IMR-90 (cell line): ENCODE measurements around the gene FBXO30. TPM values are rescaled to one million over a fixed set of nuclear protein-coding genes. Genes with fewer than 3 reads are reported as not detected.

Experiments
- ATAC-seq: fragments of 200-7000 bp; cut with Tn5 transposase; 2 replicates; pipeline ENCODE4 v1.9.1; 2020; ENCODE audit warnings: low read depth, mild to moderate bottlenecking, moderate library complexity
- BruUV-seq: library from RNA; stranded (reverse); fragments of 400-500 nt; replicated peaks from 2 replicates; lab custom pipeline; 2021; lab: Mats Ljungman, UMichigan
- CTCF ChIA-PET: fragments of 300-600 bp; formaldehyde crosslinking; extraction: SDS; loops from one replicate; lab custom pipeline; 2021; ENCODE audit warnings: antibody characterized with exemption; lab: Yijun Ruan, JAX
- POLR2A ChIA-PET: fragments of 300-600 bp; sonication (Branson Sonifier 250); formaldehyde crosslinking; loops from one replicate; lab custom pipeline; 2022; ENCODE audit warnings: antibody characterized with exemption; ENCODE audit not compliant: unreplicated experiment; lab: Charles Lee
- DNase-seq: peaks from one replicate; pipeline ENCODE4 v3.0.0; 2013
- H2AFZ ChIP-seq: replicated peaks from 2 replicates; pipeline ENCODE3; 2013; ENCODE audit warnings: low read length, mild to moderate bottlenecking; ENCODE audit not compliant: poor library complexity
- H2AK5ac ChIP-seq: 2 replicates; pipeline ENCODE4 v1.6.1; 2013; ENCODE audit warnings: low read depth, low read length, inconsistent platforms
- H2AK9ac ChIP-seq: replicated peaks from 2 replicates; pipeline ENCODE3; 2013; ENCODE audit warnings: mild to moderate bottlenecking, low read depth, low read length, moderate library complexity; ENCODE audit not compliant: poor library complexity
- H2BK120ac ChIP-seq: 2 replicates; pipeline ENCODE4 v1.6.1; 2013; ENCODE audit warnings: low read depth, low read length, inconsistent platforms
- H2BK15ac ChIP-seq: 3 replicates; pipeline ENCODE4 v1.6.1; 2013; ENCODE audit warnings: low read depth, low read length, inconsistent platforms
- H2BK20ac ChIP-seq: 2 replicates; pipeline ENCODE4 v1.6.1; 2013; ENCODE audit warnings: low read depth, mild to moderate bottlenecking, inconsistent platforms, low read length, moderate library complexity
- H2BK5ac ChIP-seq: 2 replicates; pipeline ENCODE4 v1.6.1; 2013; ENCODE audit warnings: mild to moderate bottlenecking, low read depth, low read length, inconsistent platforms; ENCODE audit not compliant: poor library complexity, severe bottlenecking
- H3K14ac ChIP-seq: replicated peaks from 2 replicates; pipeline ENCODE4 v1.6.1; 2013; ENCODE audit warnings: low read depth, low read length, inconsistent platforms
- H3K18ac ChIP-seq: 2 replicates; pipeline ENCODE4 v1.6.1; 2013; ENCODE audit warnings: low read depth, low read length, control low read depth
- H3K23ac ChIP-seq: 2 replicates; pipeline ENCODE4 v1.6.1; 2013; ENCODE audit warnings: low read depth, low read length, inconsistent platforms
- H3K27ac ChIP-seq: 2 replicates; pipeline ENCODE4 v1.5.1; 2013; ENCODE audit warnings: mild to moderate bottlenecking, control low read depth, low read length; ENCODE audit not compliant: insufficient read depth
- H3K27me3 ChIP-seq: 2 replicates; pipeline ENCODE4 v1.6.1; 2013; ENCODE audit warnings: low read length; ENCODE audit not compliant: control insufficient read depth, insufficient read depth
- H3K36me3 ChIP-seq: 2 replicates; pipeline ENCODE4 v1.6.1; 2013; ENCODE audit warnings: low read length, mixed read lengths; ENCODE audit not compliant: control insufficient read depth, insufficient read depth
- H3K4ac ChIP-seq: 2 replicates; pipeline ENCODE4 v1.6.1; 2013; ENCODE audit warnings: low read depth, low read length, inconsistent platforms
- H3K4me1 ChIP-seq: 2 replicates; pipeline ENCODE4 v1.6.1; 2013; ENCODE audit warnings: low read length, mixed read lengths; ENCODE audit not compliant: control insufficient read depth, insufficient read depth
- H3K4me2 ChIP-seq: 2 replicates; pipeline ENCODE4 v1.6.1; 2013; ENCODE audit warnings: low read depth, mild to moderate bottlenecking, control low read depth, low read length, moderate library complexity
- H3K4me3 ChIP-seq: 2 replicates; pipeline ENCODE4 v1.5.1; 2013; ENCODE audit warnings: low read depth, mild to moderate bottlenecking, control low read depth, low read length, moderate library complexity; ENCODE audit not compliant: insufficient read depth
- H3K56ac ChIP-seq: 2 replicates; pipeline ENCODE4 v1.6.1; 2013; ENCODE audit warnings: low read length, inconsistent platforms; ENCODE audit not compliant: insufficient read depth; ENCODE audit errors: extremely low read depth
- H3K79me1 ChIP-seq, 2 experiments: 2 replicates each; pipeline ENCODE4 v1.6.1; 2013; ENCODE audit warnings: low read length in 2 of 2, inconsistent platforms in 1 of 2, low read depth in 1 of 2
- H3K9ac ChIP-seq: 2 replicates; pipeline ENCODE4 v1.6.1; 2013; ENCODE audit warnings: low read depth, low read length, control low read depth
- H3K9me1 ChIP-seq: 2 replicates; pipeline ENCODE4 v1.6.1; 2013; ENCODE audit warnings: low read length, inconsistent platforms; ENCODE audit not compliant: insufficient read depth
- H3K9me3 ChIP-seq: 2 replicates; pipeline ENCODE4 v1.6.1; 2013; ENCODE audit warnings: low read length; ENCODE audit not compliant: control insufficient read depth, insufficient read depth
- H4K20me1 ChIP-seq: 2 replicates; pipeline ENCODE4 v1.6.1; 2013; ENCODE audit warnings: low read length, inconsistent platforms; ENCODE audit not compliant: insufficient read depth
- H4K5ac ChIP-seq: 2 replicates; pipeline ENCODE4 v1.6.1; 2013; ENCODE audit warnings: mild to moderate bottlenecking, low read depth, low read length, control low read depth
- H4K8ac ChIP-seq, 2 experiments: 2 replicates each; pipeline ENCODE4 v1.6.1; 2013; ENCODE audit warnings: low read depth in 2 of 2, low read length in 2 of 2, control low read depth in 1 of 2, inconsistent platforms in 1 of 2
- H4K91ac ChIP-seq: 2 replicates; pipeline ENCODE4 v1.6.1; 2013; ENCODE audit warnings: low read depth, low read length, inconsistent platforms; ENCODE audit not compliant: insufficient read depth
- CEBPB ChIP-seq: IDR thresholded peaks from 2 replicates; pipeline ENCODE4 v1.6.1; 2012; ENCODE audit warnings: low read depth, low read length, improper control_type of control experiment
- CHD1 ChIP-seq: IDR thresholded peaks from 2 replicates; pipeline ENCODE4 v1.6.1; 2012; ENCODE audit warnings: low read depth, low read length, improper control_type of control experiment
- FOS ChIP-seq: fragments of 150-350 bp; IDR thresholded peaks from 2 replicates; pipeline ENCODE4 v1.6.1; 2016; ENCODE audit warnings: low read depth, low read length
- MAZ ChIP-seq: IDR thresholded peaks from 2 replicates; pipeline ENCODE4 v1.6.1; 2012; ENCODE audit warnings: low read depth, mild to moderate bottlenecking, low read length, improper control_type of control experiment, moderate library complexity, borderline replicate concordance
- POLR2A ChIP-seq: IDR thresholded peaks from 2 replicates; pipeline ENCODE4 v1.6.1; 2012; ENCODE audit warnings: mild to moderate bottlenecking, low read depth, low read length
- RAD21 ChIP-seq: IDR thresholded peaks from 2 replicates; pipeline ENCODE4 v1.6.1; 2012; ENCODE audit warnings: low read length, improper control_type of control experiment
- RFX5 ChIP-seq: IDR thresholded peaks from 2 replicates; pipeline ENCODE4 v1.8.0; 2012; ENCODE audit warnings: low read depth, mild to moderate bottlenecking, low read length, moderate library complexity
- WGBS, 2 experiments: methylation state at CpG; one replicate each; pipeline versions ENCODE4 v1.1.5 to v1.1.7; 2013; ENCODE audit warnings: missing lambda C conversion rate in 2 of 2; ENCODE audit not compliant: insufficient read length in 1 of 2; ENCODE audit errors: extremely low coverage in 2 of 2; 5-methylcytosine and 5-hydroxymethylcytosine counted together
- dilution Hi-C: fragments of 300-500 bp; cut with HindIII; formaldehyde crosslinking; loops from one replicate; pipeline ENCODE4 v1.14.3; 2018; ENCODE audit warnings: low sequenced_read_pairs; ENCODE audit not compliant: unreplicated experiment
- in situ Hi-C: fragments of 300-500 bp; cut with MboI; formaldehyde crosslinking; loops from 3 replicates; pipeline ENCODE4 v1.14.3; 2019; ENCODE audit warnings: low sequenced_read_pairs, inconsistent platforms, mixed read lengths
- intact Hi-C: fragments of 100-400 bp; cut with micrococcal nuclease; formaldehyde crosslinking; loops from 2 replicates; pipeline ENCODE4 v1.10.0; 2022
- polyA plus RNA-seq, 3 experiments: library from polyadenylated mRNA; depleted of rRNA; stranded (reverse); fragments of >200 nt; gene quantifications; 2 replicates each; pipeline ENCODE4 v1.2.3, GENCODE V29; 2012; ENCODE audit warnings: low replicate concordance in 1 of 3
- total RNA-seq: library from RNA; depleted of rRNA; stranded (reverse); fragments of >200 nt; gene quantifications from 2 replicates; pipeline ENCODE4 v1.2.3, GENCODE V29; 2012
- TF ChIP-seq, protein P1 (sequence below): conservative IDR thresholded peaks from 2 replicates; pipeline ENCODE4 v1.5.1; 2012; ENCODE audit warnings: mild to moderate bottlenecking, low read depth, low read length, improper control_type of control experiment

The FBXO30 gene
- total and polyA plus RNA-seq, 2 of the 4 experiments (the other 2 are of a cell fraction) = 3.1 to 9.3 TPM

DNA sequence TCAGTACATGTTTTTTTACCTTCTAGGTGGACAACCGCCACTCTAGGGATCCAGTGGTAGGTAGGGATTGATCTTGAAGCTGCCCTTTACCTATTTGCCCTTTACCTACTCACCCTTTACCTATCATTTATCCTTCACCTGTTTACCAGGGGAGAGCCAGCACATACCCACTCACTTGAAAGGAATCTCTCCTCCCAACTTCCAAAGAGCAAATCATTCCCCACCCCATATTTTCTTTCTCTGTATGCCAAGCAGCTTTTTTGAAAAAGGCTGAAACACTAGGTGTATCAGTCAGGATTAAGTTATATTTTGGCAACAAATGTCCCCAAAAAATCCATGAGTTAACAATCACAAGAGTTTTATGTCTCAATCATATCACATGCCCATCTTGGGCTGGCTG, 68.7 kb downstream of the FBXO30 start:
- no peak overlapping the region for H3K4me3 ChIP-seq
- H3K9ac ChIP-seq = no peak overlapping the region
- in situ Hi-C loops (loop anchor here (25.0 kb wide), 1 partner anchor 141 kb away; no protein-coding TSS in a partner anchor), dilution Hi-C loops (no loop called here), intact Hi-C loops (no loop called here)
- H3K9me3 ChIP-seq = peaks cover 2% of the 10 kb centered on the region; the same call in 1 of the 2 replicates
- ChIA-PET POLR2A (no interaction called here), CTCF (no interaction called here)
- H3K4me1 ChIP-seq = no peaks in the 10 kb centered on the region
- no peak overlapping the region for H3K4ac ChIP-seq
- no peak overlapping the region for H2BK5ac ChIP-seq
- H4K8ac ChIP-seq = no peak overlapping the region
- no CpG with 5 or more reads among the region's 1 CpG for WGBS, 2 experiments
- no TSS peak for BruUV-seq
- no peaks in the 10 kb centered on the region for H3K27me3 ChIP-seq
- no peak overlapping the region for H3K27ac ChIP-seq
- no peaks in the 10 kb centered on the region for H4K20me1 ChIP-seq
- no peak overlapping the region for H2AFZ ChIP-seq
- no peak overlapping the region for H2BK20ac ChIP-seq
- H2AK5ac ChIP-seq = no peak overlapping the region
- DNase-seq = no peak
- H3K4me2 ChIP-seq = no peak overlapping the region
- H4K5ac ChIP-seq = no peak overlapping the region
- H3K23ac ChIP-seq = no peak overlapping the region
- no peaks in the 10 kb centered on the region for H3K79me1 ChIP-seq
- no peak overlapping the region for H3K56ac ChIP-seq
- no peaks in the 10 kb centered on the region for H3K36me3 ChIP-seq
- no peaks in the 10 kb centered on the region for H3K9me1 ChIP-seq
- no peak overlapping the region for H2BK120ac ChIP-seq
- no peak overlapping the region for H3K18ac ChIP-seq
- no peak overlapping the region for H2BK15ac ChIP-seq
- no peak overlapping the region for H3K14ac ChIP-seq
- H2AK9ac ChIP-seq = no peak overlapping the region
- no peak overlapping the region for H4K91ac ChIP-seq
- ATAC-seq = no peak
- no peak for TF ChIP-seq RFX5
- TF ChIP-seq CHD1 = no peak
- no peak for TF ChIP-seq FOS
- no peak for TF ChIP-seq POLR2A
- TF ChIP-seq, protein P1, sequence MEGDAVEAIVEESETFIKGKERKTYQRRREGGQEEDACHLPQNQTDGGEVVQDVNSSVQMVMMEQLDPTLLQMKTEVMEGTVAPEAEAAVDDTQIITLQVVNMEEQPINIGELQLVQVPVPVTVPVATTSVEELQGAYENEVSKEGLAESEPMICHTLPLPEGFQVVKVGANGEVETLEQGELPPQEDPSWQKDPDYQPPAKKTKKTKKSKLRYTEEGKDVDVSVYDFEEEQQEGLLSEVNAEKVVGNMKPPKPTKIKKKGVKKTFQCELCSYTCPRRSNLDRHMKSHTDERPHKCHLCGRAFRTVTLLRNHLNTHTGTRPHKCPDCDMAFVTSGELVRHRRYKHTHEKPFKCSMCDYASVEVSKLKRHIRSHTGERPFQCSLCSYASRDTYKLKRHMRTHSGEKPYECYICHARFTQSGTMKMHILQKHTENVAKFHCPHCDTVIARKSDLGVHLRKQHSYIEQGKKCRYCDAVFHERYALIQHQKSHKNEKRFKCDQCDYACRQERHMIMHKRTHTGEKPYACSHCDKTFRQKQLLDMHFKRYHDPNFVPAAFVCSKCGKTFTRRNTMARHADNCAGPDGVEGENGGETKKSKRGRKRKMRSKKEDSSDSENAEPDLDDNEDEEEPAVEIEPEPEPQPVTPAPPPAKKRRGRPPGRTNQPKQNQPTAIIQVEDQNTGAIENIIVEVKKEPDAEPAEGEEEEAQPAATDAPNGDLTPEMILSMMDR = no peak
- TF ChIP-seq CEBPB = no peak
- TF ChIP-seq RAD21 = no peak
- no peak for TF ChIP-seq MAZ
